HepG2 (cell line): ENCODE measurements around the gene ZNF888. TPM values are rescaled to one million over a fixed set of nuclear protein-coding genes. Genes with fewer than 3 reads are reported as not detected.

ENCODE experiments used
- ARID2 ChIP-seq: sonication (generic); formaldehyde crosslinking; IDR thresholded peaks from 2 replicates; pipeline ENCODE4 v1.8.1; 2022; ENCODE audit warnings: mild to moderate bottlenecking, missing genetic modification reagents, borderline replicate concordance
- ASH2L ChIP-seq: fragments of 300-600, 200-600 bp; sonication (generic); IDR thresholded peaks from 2 replicates; pipeline ENCODE4 v1.7.0; 2017; ENCODE audit warnings: low read depth, mild to moderate bottlenecking, moderate library complexity, mixed read lengths, low read length; ENCODE audit not compliant: insufficient read length
- CBX1 ChIP-seq: IDR thresholded peaks from one replicate; pipeline ENCODE4 v1.6.1; 2016; ENCODE audit warnings: antibody characterized with exemption, low read depth
- CEBPB ChIP-seq: IDR thresholded peaks from 2 replicates; pipeline ENCODE4 v1.6.1; 2011; ENCODE audit warnings: low read depth, low read length, improper control_type of control experiment, borderline replicate concordance
- CENPX ChIP-seq: sonication (generic); formaldehyde crosslinking; IDR thresholded peaks from 2 replicates; pipeline ENCODE4 v1.9.0; 2021; ENCODE audit warnings: mild to moderate bottlenecking, missing genetic modification reagents, moderate library complexity
- CHD2 ChIP-seq: IDR thresholded peaks from 2 replicates; pipeline ENCODE4 v1.6.1; 2011; ENCODE audit warnings: low read depth, low read length, improper control_type of control experiment
- ISX ChIP-seq: sonication (generic); formaldehyde crosslinking; conservative IDR thresholded peaks from 2 replicates; pipeline ENCODE4 v1.5.0; 2020; ENCODE audit warnings: missing genetic modification reagents
- NR2F1 ChIP-seq, 2 experiments: fragments of 450-650 bp in 1 of 2; formaldehyde crosslinking in 1 of 2; IDR thresholded peaks; 2 replicates each; pipeline versions ENCODE4 v1.5.0 to v1.6.1; 2016 to 2020; ENCODE audit warnings: mild to moderate bottlenecking in 1 of 2, missing compliant biosample characterization in 1 of 2, missing genetic modification reagents in 1 of 2, moderate library complexity in 1 of 2
- POGZ ChIP-seq: sonication (generic); formaldehyde crosslinking; IDR thresholded peaks from 2 replicates; pipeline ENCODE4 v1.4.0; 2020; ENCODE audit warnings: mild to moderate bottlenecking, missing genetic modification reagents
- RARA ChIP-seq: IDR thresholded peaks from 2 replicates; pipeline ENCODE4 v1.6.1; 2016; ENCODE audit warnings: missing genetic modification reagents, missing compliant biosample characterization
- SALL1 ChIP-seq: sonication (generic); formaldehyde crosslinking; IDR thresholded peaks from 2 replicates; pipeline ENCODE4 v1.8.0; 2022; ENCODE audit warnings: mild to moderate bottlenecking, missing genetic modification reagents
- SALL2 ChIP-seq: sonication (generic); formaldehyde crosslinking; IDR thresholded peaks from 2 replicates; pipeline ENCODE4 v1.8.1; 2023; ENCODE audit warnings: mild to moderate bottlenecking, missing genetic modification reagents, inconsistent platforms
- SRY ChIP-seq: sonication (generic); formaldehyde crosslinking; IDR thresholded peaks from 2 replicates; pipeline ENCODE4 v1.8.0; 2022; ENCODE audit warnings: mild to moderate bottlenecking, missing genetic modification reagents
- ZNF12 ChIP-seq: sonication (generic); formaldehyde crosslinking; IDR thresholded peaks from 2 replicates; pipeline ENCODE4 v1.5.0; 2020; ENCODE audit warnings: missing genetic modification reagents
- ZNF17 ChIP-seq: sonication (generic); formaldehyde crosslinking; IDR thresholded peaks from 2 replicates; pipeline ENCODE4 v1.5.0; 2020; ENCODE audit warnings: mild to moderate bottlenecking, missing genetic modification reagents
- ZNF205 ChIP-seq: IDR thresholded peaks from 2 replicates; pipeline ENCODE4 v1.6.1; 2018; ENCODE audit warnings: missing biosample characterization, missing genetic modification reagents
- ZNF564 ChIP-seq: sonication (generic); formaldehyde crosslinking; IDR thresholded peaks from 2 replicates; pipeline ENCODE4 v1.8.1; 2023; ENCODE audit warnings: mild to moderate bottlenecking, missing genetic modification reagents
- ZNF674 ChIP-seq: sonication (generic); formaldehyde crosslinking; IDR thresholded peaks from 2 replicates; pipeline ENCODE4 v1.5.0; 2020; ENCODE audit warnings: low read depth, mild to moderate bottlenecking, missing genetic modification reagents
- ZNF747 ChIP-seq: sonication (generic); formaldehyde crosslinking; IDR thresholded peaks from 2 replicates; pipeline ENCODE4 v1.8.1; 2023; ENCODE audit warnings: missing genetic modification reagents, mild to moderate bottlenecking, borderline replicate concordance
- ZSCAN31 ChIP-seq: sonication (generic); formaldehyde crosslinking; IDR thresholded peaks from 2 replicates; pipeline ENCODE4 v1.5.0; 2020; ENCODE audit warnings: low read depth, mild to moderate bottlenecking, missing genetic modification reagents
- polyA plus RNA-seq, 8 experiments: library from polyadenylated mRNA; depleted of rRNA in 3 of 8; stranded (reverse) in 7 of 8; unstranded in 1 of 8; fragments of >200 nt; fragmentation: Illumina TruSeq in 4 of 8; extraction: Trizol in 4 of 8; gene quantifications; 2 replicates each; pipeline versions ENCODE4 v1.2.1 to v1.2.3, GENCODE V29; 2011 to 2016; ENCODE audit warnings: low read depth in 4 of 8, missing spikeins in 1 of 8, mixed read lengths in 1 of 8; ENCODE audit not compliant: insufficient read depth in 1 of 8
- total RNA-seq, 5 experiments: library from RNA; depleted of rRNA; stranded (reverse); fragments of >200 nt; fragmentation: Illumina TruSeq; extraction: Trizol; gene quantifications; 2 replicates each; pipeline ENCODE4 v1.2.3, GENCODE V29; 2016; ENCODE audit warnings: low read depth in 1 of 5
- TF ChIP-seq, protein P1 (sequence below): sonication (generic); formaldehyde crosslinking; IDR thresholded peaks from 2 replicates; pipeline ENCODE4 v1.4.0; 2020; ENCODE audit warnings: missing genetic modification reagents, borderline replicate concordance
- TF ChIP-seq, protein P2 (sequence below): sonication (generic); formaldehyde crosslinking; IDR thresholded peaks from 2 replicates; pipeline ENCODE4 v1.4.0; 2020; ENCODE audit warnings: mild to moderate bottlenecking, low read depth, missing genetic modification reagents
- TF ChIP-seq, protein P3 (sequence below): IDR thresholded peaks from 2 replicates; pipeline ENCODE4 v1.6.1; 2012; ENCODE audit warnings: inconsistent platforms
- TF ChIP-seq, protein P4 (sequence below): sonication (generic); formaldehyde crosslinking; IDR thresholded peaks from 2 replicates; pipeline ENCODE4 v1.4.0; 2020; ENCODE audit warnings: mild to moderate bottlenecking, missing genetic modification reagents

The ZNF888 gene
- total and polyA plus RNA-seq, 2 of the 13 experiments (the other 11 are each of a cell fraction or from before 2014, with no cell fraction given): 1.7 to 7.6 TPM

DNA sequence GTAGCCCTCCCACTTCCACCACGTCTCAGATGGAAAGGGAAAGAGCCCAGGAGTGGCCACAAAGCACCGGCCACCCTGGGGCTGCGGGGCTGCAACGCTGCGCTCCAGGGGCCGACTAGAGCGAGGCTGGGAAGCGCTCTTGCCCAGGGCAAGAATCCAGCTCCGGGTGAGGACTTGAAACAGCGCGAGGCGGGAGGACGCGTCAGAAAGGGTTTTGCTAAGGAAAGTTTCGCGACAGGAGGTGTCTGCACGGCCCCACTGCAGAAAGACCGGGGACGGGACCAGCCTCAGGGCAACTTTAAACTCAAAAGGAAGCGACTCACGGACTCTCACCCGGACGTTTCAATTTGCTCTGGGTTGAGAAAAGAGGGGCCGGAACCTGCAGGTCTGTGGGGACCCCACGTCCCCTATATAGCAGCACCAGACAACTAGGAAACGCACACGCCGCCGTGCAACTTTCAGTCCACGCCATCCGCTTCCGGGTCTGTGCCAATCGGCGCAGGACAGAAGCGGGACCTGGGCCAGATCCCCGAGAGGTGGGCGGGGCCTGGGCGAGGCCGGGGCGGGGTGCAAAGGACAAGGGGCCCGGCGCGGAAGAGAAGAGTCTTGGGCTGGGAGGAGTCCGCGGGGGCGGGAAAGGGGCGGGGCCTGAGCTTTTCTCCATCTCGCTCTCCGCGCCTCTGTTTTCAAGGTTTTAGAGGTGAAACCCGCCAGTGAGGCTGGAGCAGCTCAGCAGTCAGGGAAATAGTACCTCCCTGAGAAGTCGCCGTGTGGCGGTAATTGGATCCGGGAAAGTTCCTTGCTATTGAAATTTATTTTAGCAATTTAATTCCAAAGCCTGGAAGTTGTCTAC is 39.4 kb upstream of the ZNF888 start, which contains the start of gene ZNF816 (continued):
- TF ChIP-seq, protein P1, sequence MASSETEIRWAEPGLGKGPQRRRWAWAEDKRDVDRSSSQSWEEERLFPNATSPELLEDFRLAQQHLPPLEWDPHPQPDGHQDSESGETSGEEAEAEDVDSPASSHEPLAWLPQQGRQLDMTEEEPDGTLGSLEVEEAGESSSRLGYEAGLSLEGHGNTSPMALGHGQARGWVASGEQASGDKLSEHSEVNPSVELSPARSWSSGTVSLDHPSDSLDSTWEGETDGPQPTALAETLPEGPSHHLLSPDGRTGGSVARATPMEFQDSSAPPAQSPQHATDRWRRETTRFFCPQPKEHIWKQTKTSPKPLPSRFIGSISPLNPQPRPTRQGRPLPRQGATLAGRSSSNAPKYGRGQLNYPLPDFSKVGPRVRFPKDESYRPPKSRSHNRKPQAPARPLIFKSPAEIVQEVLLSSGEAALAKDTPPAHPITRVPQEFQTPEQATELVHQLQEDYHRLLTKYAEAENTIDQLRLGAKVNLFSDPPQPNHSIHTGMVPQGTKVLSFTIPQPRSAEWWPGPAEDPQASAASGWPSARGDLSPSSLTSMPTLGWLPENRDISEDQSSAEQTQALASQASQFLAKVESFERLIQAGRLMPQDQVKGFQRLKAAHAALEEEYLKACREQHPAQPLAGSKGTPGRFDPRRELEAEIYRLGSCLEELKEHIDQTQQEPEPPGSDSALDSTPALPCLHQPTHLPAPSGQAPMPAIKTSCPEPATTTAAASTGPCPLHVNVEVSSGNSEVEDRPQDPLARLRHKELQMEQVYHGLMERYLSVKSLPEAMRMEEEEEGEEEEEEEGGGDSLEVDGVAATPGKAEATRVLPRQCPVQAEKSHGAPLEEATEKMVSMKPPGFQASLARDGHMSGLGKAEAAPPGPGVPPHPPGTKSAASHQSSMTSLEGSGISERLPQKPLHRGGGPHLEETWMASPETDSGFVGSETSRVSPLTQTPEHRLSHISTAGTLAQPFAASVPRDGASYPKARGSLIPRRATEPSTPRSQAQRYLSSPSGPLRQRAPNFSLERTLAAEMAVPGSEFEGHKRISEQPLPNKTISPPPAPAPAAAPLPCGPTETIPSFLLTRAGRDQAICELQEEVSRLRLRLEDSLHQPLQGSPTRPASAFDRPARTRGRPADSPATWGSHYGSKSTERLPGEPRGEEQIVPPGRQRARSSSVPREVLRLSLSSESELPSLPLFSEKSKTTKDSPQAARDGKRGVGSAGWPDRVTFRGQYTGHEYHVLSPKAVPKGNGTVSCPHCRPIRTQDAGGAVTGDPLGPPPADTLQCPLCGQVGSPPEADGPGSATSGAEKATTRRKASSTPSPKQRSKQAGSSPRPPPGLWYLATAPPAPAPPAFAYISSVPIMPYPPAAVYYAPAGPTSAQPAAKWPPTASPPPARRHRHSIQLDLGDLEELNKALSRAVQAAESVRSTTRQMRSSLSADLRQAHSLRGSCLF (CRISPR knock-in tag): peak; percentile 43; the same call in 1 of the 2 replicates
- peak; percentile 81; the same call in 1 of the 2 replicates for TF ChIP-seq ARID2
- TF ChIP-seq CEBPB: peak; percentile 71; the same call in 1 of the 2 replicates
- TF ChIP-seq ZNF564: 0 out of 2 replicates have a peak, but pooled peaks have one; percentile 36
- TF ChIP-seq RARA (CRISPR knock-in tag): 0 out of 2 replicates have a peak, but pooled peaks have one; percentile 13
- TF ChIP-seq, protein P2, sequence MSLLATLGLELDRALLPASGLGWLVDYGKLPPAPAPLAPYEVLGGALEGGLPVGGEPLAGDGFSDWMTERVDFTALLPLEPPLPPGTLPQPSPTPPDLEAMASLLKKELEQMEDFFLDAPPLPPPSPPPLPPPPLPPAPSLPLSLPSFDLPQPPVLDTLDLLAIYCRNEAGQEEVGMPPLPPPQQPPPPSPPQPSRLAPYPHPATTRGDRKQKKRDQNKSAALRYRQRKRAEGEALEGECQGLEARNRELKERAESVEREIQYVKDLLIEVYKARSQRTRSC (CRISPR knock-in tag): no peak
- no peak for TF ChIP-seq NR2F1 (CRISPR knock-in tag; IDR thresholded peaks at IDR 0.05)
- TF ChIP-seq, protein P3, sequence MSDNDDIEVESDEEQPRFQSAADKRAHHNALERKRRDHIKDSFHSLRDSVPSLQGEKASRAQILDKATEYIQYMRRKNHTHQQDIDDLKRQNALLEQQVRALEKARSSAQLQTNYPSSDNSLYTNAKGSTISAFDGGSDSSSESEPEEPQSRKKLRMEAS: peak; percentile 65
- TF ChIP-seq ZNF674: no peak
- peak; percentile 64; the same call in 1 of the 2 replicates for TF ChIP-seq SALL2 (CRISPR knock-in tag)
- no peak for TF ChIP-seq CBX1
- TF ChIP-seq ZNF12 (CRISPR knock-in tag): no peak; the same call in 1 of the 2 replicates
- 0 out of 2 replicates have a peak, but pooled peaks have one; percentile 34 for TF ChIP-seq ZNF205 (CRISPR knock-in tag)
- TF ChIP-seq, protein P4, sequence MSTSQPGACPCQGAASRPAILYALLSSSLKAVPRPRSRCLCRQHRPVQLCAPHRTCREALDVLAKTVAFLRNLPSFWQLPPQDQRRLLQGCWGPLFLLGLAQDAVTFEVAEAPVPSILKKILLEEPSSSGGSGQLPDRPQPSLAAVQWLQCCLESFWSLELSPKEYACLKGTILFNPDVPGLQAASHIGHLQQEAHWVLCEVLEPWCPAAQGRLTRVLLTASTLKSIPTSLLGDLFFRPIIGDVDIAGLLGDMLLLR (CRISPR knock-in tag): no peak
- peak; percentile 74; the same call in 1 of the 2 replicates for TF ChIP-seq ISX (CRISPR knock-in tag)
- TF ChIP-seq SALL1: peak; percentile 35; the same call in 1 of the 2 replicates
- TF ChIP-seq ASH2L: peak; percentile 86
- TF ChIP-seq SRY (CRISPR knock-in tag): no peak
- TF ChIP-seq CENPX (CRISPR knock-in tag): no peak
- TF ChIP-seq CHD2: peak; percentile 41; the same call in 1 of the 2 replicates
- TF ChIP-seq ZNF17 (CRISPR knock-in tag): no peak
- peak; percentile 56 for TF ChIP-seq POGZ
- TF ChIP-seq ZSCAN31 (CRISPR knock-in tag): no peak
- TF ChIP-seq ZNF747 (CRISPR knock-in tag): no peak
